Measurements from ENCODE around the gene TBC1D22A.

DNA sequence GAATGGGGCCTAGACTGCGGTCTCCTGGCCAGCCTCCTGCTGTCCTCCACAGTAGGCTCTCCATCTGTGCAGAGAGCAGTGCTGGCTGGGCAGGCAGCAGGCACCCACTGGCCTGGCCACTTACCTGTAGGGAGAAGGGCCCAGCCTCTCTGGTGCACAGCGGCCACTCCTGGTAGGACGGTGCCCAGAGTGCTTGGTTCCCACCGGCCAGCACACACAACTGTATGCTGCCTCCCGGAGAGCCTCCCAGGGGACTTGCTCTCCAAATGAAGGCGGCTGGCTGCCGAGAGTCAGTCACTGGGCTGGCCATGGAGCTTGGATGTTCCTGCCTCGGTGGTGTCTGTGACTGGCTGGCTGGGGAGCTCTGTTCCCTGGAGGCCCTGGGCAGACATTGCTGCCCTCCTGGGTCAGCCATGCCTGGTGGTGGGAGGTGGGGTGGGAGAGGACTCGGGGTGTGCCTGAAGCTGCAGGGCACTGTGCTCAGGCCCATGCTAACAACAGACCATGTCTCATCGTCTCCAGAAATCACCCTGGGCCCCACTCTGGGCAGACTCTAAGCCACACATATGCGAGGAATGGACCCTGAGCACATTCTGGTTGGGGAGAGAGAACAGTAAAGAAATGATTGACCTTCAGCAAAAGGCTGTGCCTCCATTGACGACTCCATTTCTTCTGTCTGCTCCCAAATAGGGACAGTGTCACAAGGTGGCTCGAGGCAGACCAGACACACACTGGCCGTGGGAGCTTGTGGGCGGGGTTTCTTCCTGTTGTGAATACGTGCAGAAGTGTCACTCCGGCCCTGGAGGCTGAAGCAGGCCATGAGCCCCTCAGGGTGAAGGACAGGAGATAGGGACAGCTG lies 350.8 kb downstream of the TBC1D22A start:
- TF ChIP-seq, protein P1, sequence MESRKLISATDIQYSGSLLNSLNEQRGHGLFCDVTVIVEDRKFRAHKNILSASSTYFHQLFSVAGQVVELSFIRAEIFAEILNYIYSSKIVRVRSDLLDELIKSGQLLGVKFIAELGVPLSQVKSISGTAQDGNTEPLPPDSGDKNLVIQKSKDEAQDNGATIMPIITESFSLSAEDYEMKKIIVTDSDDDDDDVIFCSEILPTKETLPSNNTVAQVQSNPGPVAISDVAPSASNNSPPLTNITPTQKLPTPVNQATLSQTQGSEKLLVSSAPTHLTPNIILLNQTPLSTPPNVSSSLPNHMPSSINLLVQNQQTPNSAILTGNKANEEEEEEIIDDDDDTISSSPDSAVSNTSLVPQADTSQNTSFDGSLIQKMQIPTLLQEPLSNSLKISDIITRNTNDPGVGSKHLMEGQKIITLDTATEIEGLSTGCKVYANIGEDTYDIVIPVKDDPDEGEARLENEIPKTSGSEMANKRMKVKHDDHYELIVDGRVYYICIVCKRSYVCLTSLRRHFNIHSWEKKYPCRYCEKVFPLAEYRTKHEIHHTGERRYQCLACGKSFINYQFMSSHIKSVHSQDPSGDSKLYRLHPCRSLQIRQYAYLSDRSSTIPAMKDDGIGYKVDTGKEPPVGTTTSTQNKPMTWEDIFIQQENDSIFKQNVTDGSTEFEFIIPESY (IDR thresholded peaks at IDR 0.05; ENCODE audit: borderline replicate concordance, low read depth), result no peak
- TF ChIP-seq, protein P2, sequence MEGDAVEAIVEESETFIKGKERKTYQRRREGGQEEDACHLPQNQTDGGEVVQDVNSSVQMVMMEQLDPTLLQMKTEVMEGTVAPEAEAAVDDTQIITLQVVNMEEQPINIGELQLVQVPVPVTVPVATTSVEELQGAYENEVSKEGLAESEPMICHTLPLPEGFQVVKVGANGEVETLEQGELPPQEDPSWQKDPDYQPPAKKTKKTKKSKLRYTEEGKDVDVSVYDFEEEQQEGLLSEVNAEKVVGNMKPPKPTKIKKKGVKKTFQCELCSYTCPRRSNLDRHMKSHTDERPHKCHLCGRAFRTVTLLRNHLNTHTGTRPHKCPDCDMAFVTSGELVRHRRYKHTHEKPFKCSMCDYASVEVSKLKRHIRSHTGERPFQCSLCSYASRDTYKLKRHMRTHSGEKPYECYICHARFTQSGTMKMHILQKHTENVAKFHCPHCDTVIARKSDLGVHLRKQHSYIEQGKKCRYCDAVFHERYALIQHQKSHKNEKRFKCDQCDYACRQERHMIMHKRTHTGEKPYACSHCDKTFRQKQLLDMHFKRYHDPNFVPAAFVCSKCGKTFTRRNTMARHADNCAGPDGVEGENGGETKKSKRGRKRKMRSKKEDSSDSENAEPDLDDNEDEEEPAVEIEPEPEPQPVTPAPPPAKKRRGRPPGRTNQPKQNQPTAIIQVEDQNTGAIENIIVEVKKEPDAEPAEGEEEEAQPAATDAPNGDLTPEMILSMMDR (IDR thresholded peaks at IDR 0.05), result no peak
- TF ChIP-seq POLR2AphosphoS5 (IDR thresholded peaks at IDR 0.05; ENCODE audit: low read depth, low read length) (no peak), RCOR1 (IDR thresholded peaks at IDR 0.05; ENCODE audit: low read length) (no peak), CHD2 (IDR thresholded peaks at IDR 0.05; ENCODE audit: low read length, partially characterized antibody) (no peak), NRF1 (IDR thresholded peaks at IDR 0.05; ENCODE audit: low read depth, low read length) (no peak), EP300 (IDR thresholded peaks at IDR 0.05; ENCODE audit: borderline replicate concordance in 1 of 2, low read depth in 1 of 2, low read length in 1 of 2) (no peak), MXI1 (IDR thresholded peaks at IDR 0.05; ENCODE audit: low read depth, low read length) (no peak), RAD21 (IDR thresholded peaks at IDR 0.05; ENCODE audit: low read length) (no peak), GABPA (IDR thresholded peaks at IDR 0.05; ENCODE audit: low read depth) (no peak)
- TF ChIP-seq, protein P3, sequence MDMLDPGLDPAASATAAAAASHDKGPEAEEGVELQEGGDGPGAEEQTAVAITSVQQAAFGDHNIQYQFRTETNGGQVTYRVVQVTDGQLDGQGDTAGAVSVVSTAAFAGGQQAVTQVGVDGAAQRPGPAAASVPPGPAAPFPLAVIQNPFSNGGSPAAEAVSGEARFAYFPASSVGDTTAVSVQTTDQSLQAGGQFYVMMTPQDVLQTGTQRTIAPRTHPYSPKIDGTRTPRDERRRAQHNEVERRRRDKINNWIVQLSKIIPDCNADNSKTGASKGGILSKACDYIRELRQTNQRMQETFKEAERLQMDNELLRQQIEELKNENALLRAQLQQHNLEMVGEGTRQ (IDR thresholded peaks at IDR 0.05; ENCODE audit: borderline replicate concordance, low read depth, low read length), result no peak
